Heart right ventricle (tissue), 16 donors: Measurements from ENCODE around the gene LUC7L. TPM values are rescaled to one million over a fixed set of nuclear protein-coding genes. Genes with fewer than 3 reads are reported as not detected.
"Not testable (repeated sequence)": the region's sequence is repeated elsewhere in the genome, so short reads cannot be mapped to it uniquely, and the experiment has no call there.

Source experiments
- ATAC-seq, 8 donors: fragments of 200-7000 bp; cut with Tn5 transposase; one replicate each; pipeline ENCODE4 v1.9.1; 2020; ENCODE audit warnings: mild to moderate bottlenecking in 8 of 8, moderate library complexity in 8 of 8, moderate number of reproducible peaks in 1 of 8
- DNase-seq, 2 donors: peaks; one replicate each; pipeline ENCODE4 v3.0.0-alpha.2; 2020
- H3K27ac ChIP-seq, 10 donors: fragments of 200-600 bp; sonication (generic) in 2 of 10; one replicate each; pipeline versions ENCODE4 v1.5.0 to v1.8.0; 2020 to 2022; ENCODE audit warnings: mild to moderate bottlenecking in 3 of 10
- H3K27me3 ChIP-seq, 7 donors: fragments of 200-600 bp; one replicate each; pipeline ENCODE4 v1.8.0; 2021 to 2022; ENCODE audit warnings: mild to moderate bottlenecking in 2 of 7
- H3K36me3 ChIP-seq, 9 donors: fragments of 200-600 bp; sonication (generic) in 1 of 9; one replicate each; pipeline versions ENCODE4 v1.5.0 to v1.8.0; 2020 to 2022; ENCODE audit warnings: mild to moderate bottlenecking in 2 of 9
- H3K4me1 ChIP-seq, 9 donors: fragments of 200-600 bp; sonication (generic) in 1 of 9; one replicate each; pipeline versions ENCODE4 v1.5.0 to v1.8.0; 2020 to 2022; ENCODE audit warnings: mild to moderate bottlenecking in 4 of 9
- H3K4me3 ChIP-seq, 10 donors: fragments of 200-600 bp; sonication (generic) in 2 of 10; one replicate each; pipeline versions ENCODE4 v1.5.0 to v1.8.0; 2020 to 2022; ENCODE audit warnings: mild to moderate bottlenecking in 7 of 10, moderate library complexity in 2 of 10
- H3K9me3 ChIP-seq, 11 donors: fragments of 200-600 bp in 10 of 11; sonication (generic) in 2 of 11; one replicate each; pipeline versions ENCODE4 v1.5.0 to v1.8.0; 2013 to 2022; ENCODE audit warnings: mild to moderate bottlenecking in 2 of 11, control low read depth in 1 of 11, moderate library complexity in 1 of 11
- WGBS, 2 donors: extraction: QIAGEN DNeasy Blood & Tissue Kit; methylation state at CpG; one replicate each; pipeline ENCODE4 v1.1.7; 2013; ENCODE audit warnings: inconsistent platforms in 1 of 2; 5-methylcytosine and 5-hydroxymethylcytosine counted together
- intact Hi-C, 10 donors: fragments of 100-400 bp; cut with DNase I; formaldehyde crosslinking; loops; one replicate each; pipeline versions ENCODE4 v1.11.1 to v1.14.2; 2022
- polyA plus RNA-seq, 2 donors: library from polyadenylated mRNA; stranded (reverse); fragments of 200-250 nt; gene quantifications; one replicate each; pipeline ENCODE4 v1.2.3, GENCODE V29; 2013
- total RNA-seq, 10 donors: library from RNA; stranded (reverse); fragmentation: NEBNext Ultra II Directional in 3 of 10; extraction: Animal tissue kit (Norgen Biotek cat#: 25700) in 3 of 10; gene quantifications; one replicate each; pipeline versions ENCODE4 v1.2.1 to v1.2.4, GENCODE V29; 2021 to 2023
- TF ChIP-seq, protein P1 (sequence below), 9 donors: fragments of 200-600 bp; sonication (generic) in 2 of 9; IDR thresholded peaks; one replicate each; pipeline versions ENCODE4 v1.5.0 to v1.8.0; 2021 to 2022; ENCODE audit warnings: antibody characterized with exemption in 9 of 9, mild to moderate bottlenecking in 5 of 9, moderate library complexity in 1 of 9
- donor health status: Arrhythmogenic right ventricular cardiomyopathy.
- donor health status: ischemic (EF 13 %, LVEDD 7.1; RV severe dilation, severe dysfunction).
- donor health status: healthy with polysubstance abuse.
- donor health status: DM: no; HTN: yes; CAD: no.
- donor health status: DM: no; HTN: no; CAD: no.
- donor health status: ischemic (EF 25% LVEDD 6.9; RV normal size, moderate dysfunction).
- donor health status: ischemic (EF 25% LVEDD 5.7; RV mildly dilated, moderate dysfunction).
- donor health status: healthy.
- donor health status: DM: yes; HTN: yes; CAD: no.
- donor health status: Ischemic cardiomyopathy.
- donor health status: ischemic (EF 35%, LVEDD 5.7; RV mildly dilated, moderate dysfunction).
- donor health status: nonischemic (EF 11% LVEDD 7.7; RV severe dilation, severe dysfunction).
- donor health status: DM: yes; HTN: yes; CAD: no.
- donor health status: PGD.
- donor health status: ischemic (EF 29% LVEDD 5.4; RV normal size, mild dysfunction).
- donor health status: nonischemic (EF 23%, LVEDD 6.1; RV moderate dilation, normal function).

The LUC7L gene
- total and polyA plus RNA-seq, 12 donors: 14.4 to 139 (median 20.8) TPM

DNA sequence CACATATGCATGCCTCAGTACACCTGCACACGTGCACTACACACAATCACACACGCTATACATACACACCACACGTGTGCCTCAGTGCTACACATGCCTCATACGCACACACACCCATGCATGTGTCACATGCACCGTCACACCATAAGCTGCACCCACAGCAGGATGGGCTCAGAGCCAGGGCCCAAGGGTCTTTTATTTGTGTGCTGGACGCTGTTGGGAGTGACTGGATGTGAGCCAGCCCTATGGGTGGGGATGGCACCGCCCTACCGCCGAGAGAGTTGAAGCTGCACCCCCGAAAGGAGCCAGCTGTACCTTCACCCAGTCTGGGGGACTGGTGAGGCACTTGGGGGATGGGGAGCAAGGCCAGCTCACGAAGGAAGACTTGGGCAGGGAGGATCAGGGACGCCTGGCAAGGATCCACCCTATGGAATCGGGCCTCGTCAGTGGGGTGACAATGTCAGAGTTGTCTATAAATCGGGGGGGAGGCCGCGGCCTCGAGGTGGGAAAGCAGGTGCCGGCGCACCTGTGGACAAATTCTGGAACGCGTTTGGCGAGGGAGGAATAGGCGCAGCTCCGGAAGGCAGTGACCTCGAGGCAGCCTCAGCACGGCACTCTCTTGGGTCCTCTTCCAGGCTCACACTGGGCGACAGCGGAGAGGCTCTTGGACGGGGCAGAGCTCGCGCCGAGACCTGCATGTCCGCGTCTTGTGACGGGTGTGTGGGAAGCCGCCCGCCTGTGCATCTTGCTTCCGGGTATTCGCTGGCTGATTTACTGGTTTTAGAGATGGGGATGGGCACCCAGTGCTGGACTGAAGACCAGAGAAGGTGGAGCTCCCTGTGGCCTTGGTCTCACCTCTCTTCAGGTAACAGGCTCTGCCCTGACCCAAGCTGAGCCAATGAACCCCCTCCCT lies 39.1 kb upstream of the LUC7L start:
- Histone ChIP-seq H3K4me3 (no peak overlapping the region), H3K36me3 (peaks cover 0 to 27% (median 12%) of the 10 kb centered on the region in 9 donors), H3K27ac (no peak overlapping the region), H3K9me3 (no peaks in the 10 kb centered on the region), H3K27me3 (no peaks in the 10 kb centered on the region), H3K4me1 (no peaks in the 10 kb centered on the region)
- no peak for ATAC-seq
- TF ChIP-seq, protein P1, sequence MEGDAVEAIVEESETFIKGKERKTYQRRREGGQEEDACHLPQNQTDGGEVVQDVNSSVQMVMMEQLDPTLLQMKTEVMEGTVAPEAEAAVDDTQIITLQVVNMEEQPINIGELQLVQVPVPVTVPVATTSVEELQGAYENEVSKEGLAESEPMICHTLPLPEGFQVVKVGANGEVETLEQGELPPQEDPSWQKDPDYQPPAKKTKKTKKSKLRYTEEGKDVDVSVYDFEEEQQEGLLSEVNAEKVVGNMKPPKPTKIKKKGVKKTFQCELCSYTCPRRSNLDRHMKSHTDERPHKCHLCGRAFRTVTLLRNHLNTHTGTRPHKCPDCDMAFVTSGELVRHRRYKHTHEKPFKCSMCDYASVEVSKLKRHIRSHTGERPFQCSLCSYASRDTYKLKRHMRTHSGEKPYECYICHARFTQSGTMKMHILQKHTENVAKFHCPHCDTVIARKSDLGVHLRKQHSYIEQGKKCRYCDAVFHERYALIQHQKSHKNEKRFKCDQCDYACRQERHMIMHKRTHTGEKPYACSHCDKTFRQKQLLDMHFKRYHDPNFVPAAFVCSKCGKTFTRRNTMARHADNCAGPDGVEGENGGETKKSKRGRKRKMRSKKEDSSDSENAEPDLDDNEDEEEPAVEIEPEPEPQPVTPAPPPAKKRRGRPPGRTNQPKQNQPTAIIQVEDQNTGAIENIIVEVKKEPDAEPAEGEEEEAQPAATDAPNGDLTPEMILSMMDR (IDR thresholded peaks at IDR 0.05): no peak
- intact Hi-C loops: no loop called here
- WGBS, 2 donors: 69 to 70% methylated on average over 40 of the region's 40 CpGs
- DNase-seq: no peak

DNA sequence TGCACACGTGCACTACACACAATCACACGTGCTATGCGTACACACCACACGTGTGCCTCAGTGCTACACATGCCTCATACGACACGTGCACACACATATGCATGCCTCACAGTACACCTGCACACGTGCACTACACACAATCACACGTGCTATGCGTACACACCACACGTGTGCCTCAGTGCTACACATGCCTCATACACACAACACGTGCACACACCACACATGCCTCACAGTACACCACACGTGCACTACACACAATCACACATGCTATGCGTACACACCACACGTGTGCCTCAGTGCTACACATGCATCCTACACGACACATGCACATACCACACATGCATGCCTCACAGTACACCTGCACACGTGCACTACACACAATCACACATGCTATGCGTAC lies 38.3 kb upstream of the LUC7L start:
- H3K4me1 ChIP-seq, intact Hi-C loops, ATAC-seq, H3K9me3 ChIP-seq, H3K27me3 ChIP-seq, H3K27ac ChIP-seq, DNase-seq, H3K4me3 ChIP-seq: not testable (repeated sequence)
- WGBS, 2 donors: 85 to 90% methylated on average over 17 of the region's 17 CpGs
- H3K36me3 ChIP-seq: peaks cover 0 to 35% (median 20%) of the 10 kb centered on the region in 9 donors

DNA sequence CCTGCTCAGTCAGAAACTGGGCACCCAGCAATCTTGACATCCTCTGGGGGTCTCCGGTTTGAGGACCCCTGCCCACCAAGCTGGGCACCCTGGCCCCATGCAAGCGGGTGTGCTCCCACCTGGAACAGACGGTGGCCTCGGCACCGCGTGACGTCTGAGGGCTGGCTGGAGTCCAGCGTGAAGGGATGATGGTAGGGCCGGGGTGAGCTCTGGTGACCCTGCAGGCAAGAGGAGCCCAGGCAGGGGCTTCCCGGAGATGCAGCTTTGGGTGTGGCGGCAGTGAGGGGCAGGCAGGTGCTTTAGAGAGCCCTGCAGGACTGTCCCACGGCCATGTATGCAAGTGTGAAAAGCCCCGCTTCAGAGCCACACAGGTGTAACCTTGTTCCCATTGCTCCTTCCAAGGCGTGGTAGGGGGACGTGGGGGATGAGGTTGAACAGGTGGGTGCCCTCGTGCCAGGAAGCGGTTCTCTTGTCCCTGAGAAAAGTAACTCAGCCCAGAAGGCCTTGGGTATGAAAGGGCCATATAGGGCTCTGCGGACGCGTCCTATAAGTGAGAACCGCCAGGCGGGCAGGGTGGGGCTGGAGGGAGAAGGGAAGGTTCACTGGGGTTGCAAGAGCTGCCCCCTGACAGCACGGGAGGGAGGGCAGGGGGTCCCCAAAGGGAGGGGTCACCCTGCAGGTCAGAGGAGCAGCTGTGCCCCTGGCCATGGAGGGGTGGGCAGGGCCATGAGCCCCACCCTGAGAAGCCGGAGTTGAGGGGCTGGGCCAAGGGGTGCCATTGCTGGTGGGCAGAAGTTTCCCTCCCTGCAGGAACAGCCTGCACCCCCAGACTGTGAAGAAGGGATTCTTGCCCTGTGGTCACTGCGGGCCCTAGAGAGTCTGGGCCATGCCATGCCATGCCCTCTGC lies 37.3 kb upstream of the LUC7L start:
- peak in 1 of 8 donors; percentile 9 for ATAC-seq
- WGBS, 2 donors: 70 to 85% methylated on average over 20 to 25 of the region's 25 CpGs
- no peak overlapping the region for H3K27ac ChIP-seq

DNA sequence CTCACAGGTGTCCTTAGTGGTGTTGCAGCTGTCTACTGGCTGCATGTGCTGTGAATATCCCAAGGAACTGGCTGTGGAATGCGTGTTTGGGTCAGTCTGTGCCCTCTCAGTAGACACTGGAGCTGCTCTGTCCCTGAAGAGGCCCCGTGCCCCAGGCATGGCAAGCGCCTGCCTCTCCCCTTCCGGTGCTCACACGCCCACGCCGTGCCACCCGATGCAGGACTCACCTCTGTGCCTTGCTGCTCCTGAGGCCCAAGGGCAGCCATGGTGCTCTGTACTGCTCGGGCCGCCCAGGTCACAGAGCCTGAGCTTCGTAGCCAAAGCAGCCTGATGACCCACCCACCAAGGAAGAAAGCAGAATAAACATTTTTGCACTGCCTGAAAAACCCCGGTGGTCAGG lies 36.5 kb upstream of the LUC7L start:
- Histone ChIP-seq H3K27ac (no peak overlapping the region), H3K4me3 (no peak overlapping the region), H3K36me3 (peaks cover 0 to 54% (median 32%) of the 10 kb centered on the region in 9 donors), H3K4me1 (no peaks in the 10 kb centered on the region), H3K9me3 (no peaks in the 10 kb centered on the region), H3K27me3 (no peaks in the 10 kb centered on the region)
- ATAC-seq (peak in 3 of 8 donors; percentile 6 to 25 (median 8)), DNase-seq (no peak)
- WGBS, 2 donors: 76 to 78% methylated on average over 12 of the region's 12 CpGs
- TF ChIP-seq, protein P1 (IDR thresholded peaks at IDR 0.05): no peak
- intact Hi-C loops: no loop called here

More for the DNA sequence above, 37.3 kb upstream of the LUC7L start:
- intact Hi-C loops: no loop called here
- DNase-seq: no peak
- TF ChIP-seq, protein P1 (IDR thresholded peaks at IDR 0.05): no peak
- Histone ChIP-seq H3K4me3 (no peak overlapping the region), H3K4me1 (no peaks in the 10 kb centered on the region), H3K9me3 (no peaks in the 10 kb centered on the region), H3K27me3 (no peaks in the 10 kb centered on the region), H3K36me3 (peaks cover 0 to 46% (median 29%) of the 10 kb centered on the region in 9 donors)
